Measurements from ENCODE around the gene AGAP3.

AGAP3 gene

GRCh38 chr7:151074817-151075661 lies 11.2 kb upstream of the AGAP3 start:
- FAIRE-seq = no peak

- FAIRE-seq = no peak
Observed at GRCh38 chr7:151075662-151075971, 10.7 kb upstream of the AGAP3 start.

- no peak for FAIRE-seq
Observed at GRCh38 chr7:151075978-151076426, 10.3 kb upstream of the AGAP3 start.

GRCh38 chr7:151076863-151077704 lies 9.2 kb upstream of the AGAP3 start:
- no peak for FAIRE-seq

- FAIRE-seq = no peak
Observed at GRCh38 chr7:151077705-151078232, 8.5 kb upstream of the AGAP3 start.

GRCh38 chr7:151078233-151079040 lies 7.8 kb upstream of the AGAP3 start:
- no peak for FAIRE-seq

- FAIRE-seq = no peak
Observed at GRCh38 chr7:151079199-151079910, 6.9 kb upstream of the AGAP3 start.

- FAIRE-seq = no peak
Observed at GRCh38 chr7:151080067-151080521, 6.2 kb upstream of the AGAP3 start.

- no peak for FAIRE-seq
Observed at GRCh38 chr7:151080522-151081169, 5.6 kb upstream of the AGAP3 start, which contains the start of gene FASTK. Gene FASTK, minus strand, starts transcription at chr7:151080809. Its CDS starts 43 bp downstream, at chr7:151080766.

- no peak for FAIRE-seq
Observed at GRCh38 chr7:151081170-151082101, 4.8 kb upstream of the AGAP3 start.

GRCh38 chr7:151082141-151083070 lies 3.9 kb upstream of the AGAP3 start:
- FAIRE-seq = no peak

GRCh38 chr7:151083071-151083823 lies 3.0 kb upstream of the AGAP3 start, which contains the start of gene TMUB1:
Gene TMUB1, minus strand, starts transcription at chr7:151083493. Its CDS starts 930 bp downstream, at chr7:151082563.
- FAIRE-seq = no peak

- no peak for FAIRE-seq
Observed at GRCh38 chr7:151083824-151084160, 2.5 kb upstream of the AGAP3 start.

- FAIRE-seq = no peak
Observed at GRCh38 chr7:151085329-151085690, 965 bp upstream of the AGAP3 start.

- no peak for FAIRE-seq
Observed at GRCh38 chr7:151086802-151087244, 548 bp downstream of the AGAP3 start.

GRCh38 chr7:151087245-151088018 lies 1.2 kb downstream of the AGAP3 start:
- FAIRE-seq = no peak
